Upper lobe of right lung (tissue), 1 donor: ENCODE results near the gene RARA. TPM values are rescaled to one million over a fixed set of nuclear protein-coding genes. Genes with fewer than 3 reads are reported as not detected.
A peak's percentile ranks its signal among the peaks of the same experiment; 100 is the strongest.

Experiments used
- ATAC-seq: fragments of 200-7000 bp; cut with Tn5 transposase; one replicate; pipeline ENCODE4 v1.9.1; 2020; ENCODE audit warnings: mild to moderate bottlenecking, moderate library complexity
- DNase-seq: peaks from one replicate; pipeline ENCODE4 v3.0.0-alpha.2; 2020
- H3K27ac ChIP-seq: fragments of 200-600 bp; one replicate; pipeline ENCODE4 v1.8.0; 2022
- H3K27me3 ChIP-seq: fragments of 200-600 bp; one replicate; pipeline ENCODE4 v1.8.0; 2022; ENCODE audit warnings: mild to moderate bottlenecking
- H3K36me3 ChIP-seq: fragments of 200-600 bp; one replicate; pipeline ENCODE4 v1.8.0; 2022
- H3K4me1 ChIP-seq: fragments of 200-600 bp; one replicate; pipeline ENCODE4 v1.8.0; 2022
- H3K4me3 ChIP-seq: fragments of 200-600 bp; one replicate; pipeline ENCODE4 v1.8.0; 2022; ENCODE audit warnings: mild to moderate bottlenecking
- H3K9me3 ChIP-seq: fragments of 200-600 bp; one replicate; pipeline ENCODE4 v1.8.0; 2022
- CTCF ChIP-seq: fragments of 200-600 bp; IDR thresholded peaks from one replicate; pipeline ENCODE4 v1.8.0; 2022; ENCODE audit warnings: antibody characterized with exemption
- intact Hi-C: fragments of 100-400 bp; cut with DNase I; formaldehyde crosslinking; loops from one replicate; pipeline ENCODE4 v1.11.0; 2022
- total RNA-seq: library from RNA; stranded (reverse); fragmentation: NEBNext Ultra II Directional; extraction: Animal tissue kit (Norgen Biotek cat#: 25700); gene quantifications from one replicate; pipeline ENCODE4 v1.2.1, GENCODE V29; 2021
- donor health status: DM: no; HTN: yes; CAD: no; lungs with severe emphysema.

Gene RARA
- total RNA-seq, 1 donor from 2014 or later, result 69.7 TPM

GRCh38 chr17:40315678-40316570, 6.9 kb downstream of the RARA start:
- Histone ChIP-seq H3K9me3 (no peaks in the 10 kb centered on the region), H3K27ac (peak overlapping the region; percentile 98), H3K36me3 (no peaks in the 10 kb centered on the region), H3K4me3 (peak overlapping the region; percentile 100), H3K4me1 (peaks cover 74% of the 10 kb centered on the region), H3K27me3 (no peaks in the 10 kb centered on the region)
- ATAC-seq (no peak), DNase-seq (peak; percentile 36)
- intact Hi-C loops, result no loop called here
- no peak for TF ChIP-seq CTCF

- H3K27me3 ChIP-seq, result no peaks in the 10 kb centered on the region
- H3K4me1 ChIP-seq, result peaks cover 74% of the 10 kb centered on the region
- no peaks in the 10 kb centered on the region for H3K9me3 ChIP-seq
- intact Hi-C loops, result no loop called here
- H3K36me3 ChIP-seq, result no peaks in the 10 kb centered on the region
- ATAC-seq, result peak; percentile 19
- peak overlapping the region; percentile 98 for H3K27ac ChIP-seq
- peak overlapping the region; percentile 100 for H3K4me3 ChIP-seq
- DNase-seq, result peak; percentile 85
- TF ChIP-seq CTCF, result no peak
Observed at GRCh38 chr17:40316571-40317344, 7.8 kb downstream of the RARA start.

- ATAC-seq (peak; percentile 8), DNase-seq (peak; percentile 74)
- intact Hi-C loops, result no loop called here
- H3K9me3 ChIP-seq, result no peaks in the 10 kb centered on the region
- peak; percentile 52 for TF ChIP-seq CTCF
- peaks cover 74% of the 10 kb centered on the region for H3K4me1 ChIP-seq
- H3K4me3 ChIP-seq, result peak overlapping the region; percentile 100
- H3K27me3 ChIP-seq, result no peaks in the 10 kb centered on the region
- H3K36me3 ChIP-seq, result no peaks in the 10 kb centered on the region
- H3K27ac ChIP-seq, result peak overlapping the region; percentile 98
Observed at GRCh38 chr17:40317345-40317873, 8.4 kb downstream of the RARA start.

- intact Hi-C loops, result no loop called here
- Histone ChIP-seq H3K27me3 (no peaks in the 10 kb centered on the region), H3K9me3 (no peaks in the 10 kb centered on the region), H3K36me3 (no peaks in the 10 kb centered on the region), H3K4me1 (peaks cover 74% of the 10 kb centered on the region), H3K27ac (peak overlapping the region; percentile 98), H3K4me3 (peak overlapping the region; percentile 100)
- no peak for TF ChIP-seq CTCF
- DNase-seq (peak; percentile 98), ATAC-seq (peak; percentile 89)
Observed at GRCh38 chr17:40317880-40318829, 9.2 kb downstream of the RARA start.
